Esophagus squamous epithelium (tissue), 4 donors: ENCODE measurements around the gene GJD3.
A peak's percentile ranks its signal among the peaks of the same experiment; 100 is the strongest.

Experiments used
- POLR2A ChIP-seq, 4 donors: fragments of 450-650 bp; IDR thresholded peaks; one replicate each; pipeline ENCODE4 v1.6.1; 2017; ENCODE audit warnings: antibody characterized with exemption in 4 of 4, mild to moderate bottlenecking in 4 of 4, moderate library complexity in 3 of 4
- TF ChIP-seq, protein P1 (sequence below), 6 experiments: fragments of 450-650 bp in 4 of 6; fragments of 200-600 bp in 2 of 6; sonication (generic) in 2 of 6; IDR thresholded peaks; one replicate each; pipeline ENCODE4 v1.5.1; 2016 to 2019; ENCODE audit warnings: antibody characterized with exemption in 6 of 6, mild to moderate bottlenecking in 4 of 6, moderate library complexity in 4 of 6

DNA sequence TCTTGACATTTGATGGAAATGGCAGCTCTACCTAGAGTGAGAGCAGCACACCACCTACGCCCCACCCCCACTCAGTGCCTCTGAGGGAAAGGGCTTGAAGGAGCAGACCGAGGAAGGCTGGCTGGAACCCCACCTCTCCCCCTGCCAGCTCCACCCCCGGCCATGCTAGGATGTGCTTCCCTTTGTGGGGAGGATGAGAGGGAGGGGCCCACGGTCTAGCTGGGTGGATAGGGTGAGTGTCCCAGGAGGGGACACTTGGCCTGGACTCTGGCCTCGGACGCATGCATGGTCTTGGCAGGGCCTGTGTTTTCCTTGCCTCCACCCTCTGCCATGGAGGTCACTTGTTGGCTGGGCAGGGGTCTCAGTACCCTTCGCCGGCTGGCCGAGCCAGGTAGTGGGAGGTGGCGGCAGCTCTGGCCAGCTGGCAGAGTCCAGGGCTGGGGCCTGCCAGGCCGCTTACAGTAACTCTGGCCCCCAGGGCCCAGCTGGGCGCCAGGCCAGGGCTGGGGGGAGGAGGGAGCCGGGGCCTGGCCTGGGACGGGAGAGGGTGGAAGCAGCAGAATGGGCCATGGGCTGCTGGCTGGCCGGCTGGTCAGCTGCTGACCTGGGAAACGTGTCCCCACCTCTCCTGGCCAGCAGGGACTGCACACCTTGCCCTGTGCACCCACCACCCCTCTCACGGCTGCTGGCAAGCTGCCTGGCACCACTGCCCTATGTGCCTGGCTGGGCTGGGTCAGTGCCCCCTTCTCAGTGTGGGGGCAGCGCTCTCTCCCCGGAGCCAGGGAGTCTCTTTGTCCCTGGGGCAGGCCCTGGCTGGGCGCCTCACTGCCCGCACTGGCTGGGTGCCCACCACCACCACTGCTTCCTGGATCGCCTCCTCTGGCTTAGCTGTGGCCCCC is 32.5 kb downstream of the GJD3 start:
- TF ChIP-seq, protein P1, sequence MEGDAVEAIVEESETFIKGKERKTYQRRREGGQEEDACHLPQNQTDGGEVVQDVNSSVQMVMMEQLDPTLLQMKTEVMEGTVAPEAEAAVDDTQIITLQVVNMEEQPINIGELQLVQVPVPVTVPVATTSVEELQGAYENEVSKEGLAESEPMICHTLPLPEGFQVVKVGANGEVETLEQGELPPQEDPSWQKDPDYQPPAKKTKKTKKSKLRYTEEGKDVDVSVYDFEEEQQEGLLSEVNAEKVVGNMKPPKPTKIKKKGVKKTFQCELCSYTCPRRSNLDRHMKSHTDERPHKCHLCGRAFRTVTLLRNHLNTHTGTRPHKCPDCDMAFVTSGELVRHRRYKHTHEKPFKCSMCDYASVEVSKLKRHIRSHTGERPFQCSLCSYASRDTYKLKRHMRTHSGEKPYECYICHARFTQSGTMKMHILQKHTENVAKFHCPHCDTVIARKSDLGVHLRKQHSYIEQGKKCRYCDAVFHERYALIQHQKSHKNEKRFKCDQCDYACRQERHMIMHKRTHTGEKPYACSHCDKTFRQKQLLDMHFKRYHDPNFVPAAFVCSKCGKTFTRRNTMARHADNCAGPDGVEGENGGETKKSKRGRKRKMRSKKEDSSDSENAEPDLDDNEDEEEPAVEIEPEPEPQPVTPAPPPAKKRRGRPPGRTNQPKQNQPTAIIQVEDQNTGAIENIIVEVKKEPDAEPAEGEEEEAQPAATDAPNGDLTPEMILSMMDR (IDR thresholded peaks at IDR 0.05): peak in 1 of 6 experiments; percentile 4
- TF ChIP-seq POLR2A (IDR thresholded peaks at IDR 0.05): no peak
